ENCODE data around the gene TNFAIP3.
"Not testable (repeated sequence)": the region's sequence is repeated elsewhere in the genome, so short reads cannot be mapped to it uniquely, and the experiment has no call there.

Gene TNFAIP3

GRCh38 chr6:137893726-137894125 is 26.7 kb downstream of the TNFAIP3 start:
- TF ChIP-seq ZFX (IDR thresholded peaks at IDR 0.05) (no peak), CTCF (conservative IDR thresholded peaks at IDR 0.05) (no peak)
- no peak overlapping the region for H3K27ac ChIP-seq

GRCh38 chr6:137894378-137894777 is 27.3 kb downstream of the TNFAIP3 start:
- not testable (repeated sequence) for H3K27ac ChIP-seq

GRCh38 chr6:137894779-137895385 is 27.8 kb downstream of the TNFAIP3 start:
- no peak overlapping the region for H3K27ac ChIP-seq
- TF ChIP-seq ZFX (IDR thresholded peaks at IDR 0.05), result no peak
- no peak for TF ChIP-seq CTCF (conservative IDR thresholded peaks at IDR 0.05)

GRCh38 chr6:137896647-137897046 is 29.6 kb downstream of the TNFAIP3 start:
- no peak overlapping the region for H3K27ac ChIP-seq
- TF ChIP-seq ZFX (IDR thresholded peaks at IDR 0.05) (no peak), CTCF (conservative IDR thresholded peaks at IDR 0.05) (no peak)

GRCh38 chr6:137900815-137901214 is 33.8 kb downstream of the TNFAIP3 start:
- TF ChIP-seq CTCF (conservative IDR thresholded peaks at IDR 0.05), result no peak
- no peak for TF ChIP-seq ZFX (IDR thresholded peaks at IDR 0.05)
- H3K27ac ChIP-seq, result no peak overlapping the region

GRCh38 chr6:137901454-137901853 is 34.4 kb downstream of the TNFAIP3 start:
- TF ChIP-seq ZFX (IDR thresholded peaks at IDR 0.05) (no peak), CTCF (conservative IDR thresholded peaks at IDR 0.05) (no peak)
- H3K27ac ChIP-seq, result no peak overlapping the region

GRCh38 chr6:137902699-137903098 is 35.6 kb downstream of the TNFAIP3 start:
- H3K27ac ChIP-seq, result no peak overlapping the region
- TF ChIP-seq CTCF (conservative IDR thresholded peaks at IDR 0.05) (no peak), ZFX (IDR thresholded peaks at IDR 0.05) (no peak)

- TF ChIP-seq ZFX (IDR thresholded peaks at IDR 0.05) (no peak), CTCF (conservative IDR thresholded peaks at IDR 0.05) (no peak)
- H3K27ac ChIP-seq, result no peak overlapping the region
Observed at GRCh38 chr6:137903274-137903932, 36.3 kb downstream of the TNFAIP3 start.
